ENCODE data around the gene SERPINE1. TPM values are rescaled to one million over a fixed set of nuclear protein-coding genes. Genes with fewer than 3 reads are reported as not detected.
A peak's percentile ranks its signal among the peaks of the same experiment; 100 is the strongest.
"Not testable (repeated sequence)": the region's sequence is repeated elsewhere in the genome, so short reads cannot be mapped to it uniquely, and the experiment has no call there.

The SERPINE1 gene
- total RNA-seq, 1 donor from 2014 or later: 27.5 TPM

DNA sequence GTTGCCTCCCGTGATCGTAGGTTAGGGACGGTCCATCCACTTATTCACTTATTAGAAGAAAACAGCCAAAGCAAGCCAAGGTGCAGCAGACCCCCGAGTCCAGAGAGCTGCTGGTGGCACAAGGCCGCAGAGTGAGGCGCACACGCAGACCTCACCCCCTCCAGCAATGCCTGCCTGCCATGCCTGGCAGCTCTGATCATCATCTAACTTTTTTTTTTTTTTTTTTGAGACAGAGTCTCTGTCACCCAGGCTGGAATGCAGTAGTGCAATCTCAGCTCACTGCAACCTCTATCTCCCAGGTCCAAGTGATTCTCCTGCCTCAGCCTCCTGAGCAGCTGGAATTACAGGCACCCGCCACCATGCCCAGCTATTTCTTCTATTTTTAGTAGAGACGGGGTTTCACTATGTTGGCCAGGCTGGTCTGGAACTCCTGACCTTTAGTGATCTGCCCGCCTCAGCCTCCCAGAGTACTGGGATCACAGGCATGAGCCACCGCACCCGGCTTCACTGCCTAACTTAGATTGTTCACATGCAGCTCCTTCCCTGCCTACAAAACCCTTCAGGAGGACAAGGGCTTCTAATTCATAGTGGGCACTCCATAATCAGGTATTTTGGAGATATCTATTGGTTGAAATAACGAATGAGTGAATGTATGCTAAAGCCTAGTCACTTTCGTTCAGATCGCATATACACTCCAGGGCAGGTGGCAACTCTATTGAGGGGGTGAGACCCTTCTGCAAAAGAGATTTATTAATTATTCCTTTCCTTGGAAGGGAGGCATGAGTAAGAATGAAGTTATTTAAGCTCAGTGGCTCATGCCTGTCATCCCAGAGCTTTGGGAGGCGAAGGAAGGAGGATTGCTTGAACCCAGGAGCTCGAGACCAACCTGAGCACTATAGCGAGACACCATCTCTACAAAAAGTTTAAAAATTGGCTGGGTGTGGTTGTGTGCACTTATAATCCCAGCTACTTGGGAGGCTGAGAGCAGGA is 25.8 kb upstream of the SERPINE1 start:
- ATAC-seq: no peak
- DNase-seq (ENCODE audit: low spot score): no peak

DNA sequence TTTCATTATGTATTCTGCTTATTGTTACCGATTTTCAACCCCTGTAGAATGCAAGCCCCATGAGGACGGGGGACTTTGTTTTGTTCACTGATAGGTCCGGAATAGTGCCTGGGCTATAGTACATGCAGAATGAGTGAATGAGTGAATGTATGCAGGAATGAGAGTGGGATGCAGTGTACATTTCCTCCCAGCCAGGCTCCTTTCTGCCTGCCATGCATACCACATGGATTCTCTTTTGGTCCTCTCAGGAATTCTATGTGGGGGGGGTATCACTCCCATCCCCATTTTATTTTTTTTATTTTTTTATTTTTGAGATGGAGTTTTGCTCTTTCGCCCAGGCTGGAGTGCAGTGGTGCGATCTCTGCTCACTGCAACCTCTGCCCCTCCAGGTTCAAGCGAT is 24.9 kb upstream of the SERPINE1 start:
- no peak for DNase-seq (ENCODE audit: low spot score)
- no peak for ATAC-seq

DNA sequence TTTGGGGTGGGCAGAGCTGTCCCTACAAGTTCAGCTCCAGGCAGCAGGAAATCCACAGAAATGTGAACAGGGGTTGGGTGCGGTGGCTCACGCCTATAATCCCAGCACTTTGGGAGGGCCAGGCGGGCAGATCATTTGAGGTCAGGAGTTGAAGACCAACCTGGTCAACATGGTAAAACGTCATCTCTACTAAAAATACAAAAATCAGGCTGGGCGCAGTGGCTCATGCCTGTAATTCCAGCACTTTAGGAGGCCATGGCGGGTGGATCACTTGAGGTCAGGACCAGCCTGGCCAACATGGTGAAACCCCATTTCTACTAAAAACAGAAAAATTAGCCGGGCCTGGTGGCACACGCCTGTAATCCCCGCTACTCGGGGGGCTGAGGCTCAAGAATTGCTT is 23.2 kb upstream of the SERPINE1 start:
- ATAC-seq: peak; percentile 38
- DNase-seq (ENCODE audit: low spot score): not testable (repeated sequence)

DNA sequence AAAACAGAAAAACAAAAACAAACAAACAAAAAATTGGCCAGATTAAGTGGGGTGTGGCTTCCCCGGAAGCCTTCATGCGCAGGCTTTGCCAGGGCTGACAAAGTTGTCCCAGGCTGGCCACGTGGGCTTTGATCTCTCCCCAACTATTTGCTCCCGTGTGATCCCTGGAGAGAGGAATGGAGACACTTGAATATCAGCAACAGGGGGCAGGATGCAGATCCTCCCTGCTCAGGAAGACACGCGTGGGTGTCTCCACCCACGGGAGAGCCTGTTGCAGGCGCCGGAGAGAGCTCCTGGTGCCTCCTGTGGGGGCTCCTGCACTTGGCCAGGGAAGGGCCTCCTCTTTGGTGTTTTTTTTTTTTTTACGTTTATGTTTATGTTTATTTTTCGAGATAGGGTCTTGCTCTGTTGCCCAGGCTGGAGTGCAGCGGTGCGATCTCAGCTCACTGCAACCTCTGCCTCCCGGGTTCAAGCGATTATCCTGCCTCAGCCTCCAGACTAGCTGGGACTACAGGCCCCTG is 22.7 kb upstream of the SERPINE1 start:
- DNase-seq (ENCODE audit: low spot score) (peak; percentile 82), ATAC-seq (peak; percentile 73)

DNA sequence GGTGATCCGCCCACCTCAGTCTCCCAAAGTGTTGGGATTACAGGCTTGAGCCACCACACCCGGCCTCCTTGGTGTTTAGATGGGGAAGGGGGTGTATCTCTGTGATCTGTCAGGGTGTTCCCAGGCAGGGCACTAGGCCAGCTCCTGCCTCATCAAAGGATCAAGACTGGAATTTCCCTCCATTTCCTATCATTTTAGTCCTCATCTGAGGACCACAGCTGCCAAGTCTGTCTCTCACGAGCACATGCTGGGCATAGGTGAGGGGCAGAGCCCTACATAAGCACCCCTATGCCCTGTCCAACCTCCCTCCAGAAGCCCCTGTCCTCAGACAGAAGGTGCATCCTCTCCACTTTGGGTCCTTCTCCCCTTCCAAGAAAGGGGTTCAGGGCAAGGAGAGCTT is 22.1 kb upstream of the SERPINE1 start:
- ATAC-seq (no peak), DNase-seq (ENCODE audit: low spot score) (no peak)

DNA sequence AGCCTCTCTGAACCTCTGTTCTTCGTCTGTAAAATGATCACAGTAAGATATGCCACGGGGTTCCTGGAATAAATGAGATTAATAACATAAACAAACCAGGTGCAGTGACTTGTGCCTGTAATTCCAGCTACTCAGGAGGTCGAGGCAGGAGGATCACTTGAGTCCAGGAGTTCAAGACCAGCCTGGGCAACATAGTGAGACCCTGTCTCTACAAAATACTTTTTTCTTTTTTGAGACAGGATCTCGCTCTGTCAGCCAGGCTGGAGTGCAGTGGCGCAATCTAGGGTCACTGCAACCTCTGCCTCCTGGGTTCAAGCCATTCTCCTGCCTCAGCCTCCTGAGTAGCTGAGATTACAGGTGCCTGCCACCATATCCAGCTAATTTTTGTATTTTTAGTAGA is 21.7 kb upstream of the SERPINE1 start:
- ATAC-seq; DNase-seq (ENCODE audit: low spot score): not testable (repeated sequence)

DNA sequence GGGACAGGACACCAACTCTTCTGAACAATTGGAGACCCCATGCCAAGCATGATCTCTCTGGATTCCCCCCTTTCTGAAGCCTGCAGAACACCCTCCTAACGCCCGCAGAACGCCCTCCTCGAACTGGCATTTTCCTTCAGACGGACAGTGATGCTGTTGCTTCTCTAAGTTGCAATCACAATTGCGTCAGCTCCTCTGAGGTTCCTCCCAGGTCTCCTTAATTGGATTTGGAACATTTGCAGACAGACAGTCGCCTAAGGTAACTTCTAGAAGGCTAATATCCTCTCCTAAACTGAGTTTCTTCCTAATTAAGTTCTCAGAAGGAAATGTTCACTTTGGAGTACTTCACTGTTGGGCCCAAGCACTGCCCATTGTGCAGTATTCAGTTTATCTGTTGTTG is 20.5 kb upstream of the SERPINE1 start:
- no peak for ATAC-seq
- no peak for DNase-seq (ENCODE audit: low spot score)

DNA sequence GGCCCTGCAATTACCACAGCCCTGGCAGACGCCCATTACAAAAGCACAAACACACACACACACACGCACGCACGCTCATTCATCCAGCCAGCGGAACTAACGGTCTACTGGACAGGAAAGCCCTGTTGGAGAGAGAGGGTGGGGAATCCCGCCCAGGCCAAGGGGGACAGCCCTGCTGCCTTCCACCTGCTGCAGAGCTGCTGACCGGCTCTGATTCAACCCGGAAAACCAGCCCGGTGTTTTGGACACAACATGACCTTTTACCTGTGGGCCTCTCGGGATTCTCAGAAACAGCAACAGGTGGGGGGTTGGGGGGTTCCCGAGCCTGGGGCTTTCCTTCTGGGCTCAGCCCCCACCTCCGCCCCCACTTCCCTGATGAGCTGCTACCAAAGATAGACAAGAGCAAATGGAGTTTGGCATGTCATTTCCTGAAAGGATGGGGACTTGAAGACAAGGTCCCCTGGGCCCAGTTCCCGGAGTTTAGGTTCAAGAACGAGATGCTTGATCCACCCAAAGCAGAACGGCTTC is 18.5 kb upstream of the SERPINE1 start:
- ATAC-seq: peak; percentile 33

DNA sequence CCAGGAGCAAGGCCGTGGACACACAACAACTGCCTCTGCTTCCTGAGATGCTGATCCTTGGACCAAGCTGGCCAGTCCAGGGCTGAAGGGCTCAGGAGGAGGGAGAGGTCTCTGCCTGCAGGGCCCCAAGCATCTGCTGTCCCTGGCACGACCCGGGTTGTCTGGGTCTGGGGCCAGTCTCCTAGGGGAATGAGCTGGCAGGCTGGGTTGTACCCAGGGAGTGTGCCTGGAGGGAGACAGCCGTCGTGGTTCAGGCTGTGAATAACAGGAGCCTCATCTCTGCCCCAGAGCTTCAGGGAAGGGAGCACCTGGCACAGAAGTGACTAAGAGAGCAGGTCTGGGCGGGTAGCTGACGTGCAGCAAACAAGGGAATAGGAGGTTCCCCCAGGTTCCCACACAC is 17.9 kb upstream of the SERPINE1 start:
- ATAC-seq (no peak), DNase-seq (ENCODE audit: low spot score) (no peak)

More for the DNA sequence above, 18.5 kb upstream of the SERPINE1 start:
- no peak for DNase-seq (ENCODE audit: low spot score)

DNA sequence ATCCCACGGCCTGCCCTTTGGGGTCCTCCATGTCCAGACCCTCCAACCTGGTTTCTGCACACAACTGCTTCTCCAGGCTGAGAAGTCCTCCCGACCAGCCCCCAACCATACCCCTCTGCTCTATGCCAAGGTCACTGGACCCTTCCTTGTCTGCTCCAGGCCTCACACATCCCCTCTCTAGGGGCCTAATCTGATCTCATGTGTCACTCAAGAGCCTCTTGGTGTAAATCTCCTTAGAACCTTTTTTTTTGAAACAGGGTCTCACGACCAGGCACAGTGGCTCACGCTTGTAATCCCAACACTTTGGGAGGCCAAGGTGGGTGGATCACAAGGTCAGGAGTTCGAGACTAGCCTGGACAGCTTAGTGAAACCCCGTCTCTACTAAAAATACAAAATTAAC is 17.5 kb upstream of the SERPINE1 start:
- ATAC-seq (no peak), DNase-seq (ENCODE audit: low spot score) (no peak)

DNA sequence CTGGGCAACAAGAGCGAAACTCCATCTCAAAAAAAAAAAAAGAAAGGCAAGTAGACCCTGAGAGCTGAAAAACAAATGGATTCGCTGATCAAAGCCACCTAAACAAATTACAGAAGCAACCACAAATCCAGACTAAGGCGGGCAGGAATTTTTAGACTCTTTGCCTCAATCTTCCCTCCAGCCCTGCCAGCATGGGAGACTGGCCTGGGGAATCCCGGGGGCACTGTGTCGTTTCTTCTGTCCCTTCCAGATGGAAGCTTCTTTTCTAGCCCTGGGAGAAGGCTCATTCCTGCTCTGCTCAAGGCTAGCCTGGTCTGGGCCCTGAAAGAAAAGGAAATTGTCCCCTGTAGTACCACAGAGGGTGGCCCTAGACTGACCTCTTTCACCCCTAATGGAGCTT is 15.6 kb upstream of the SERPINE1 start:
- ATAC-seq (no peak), DNase-seq (ENCODE audit: low spot score) (no peak)

DNA sequence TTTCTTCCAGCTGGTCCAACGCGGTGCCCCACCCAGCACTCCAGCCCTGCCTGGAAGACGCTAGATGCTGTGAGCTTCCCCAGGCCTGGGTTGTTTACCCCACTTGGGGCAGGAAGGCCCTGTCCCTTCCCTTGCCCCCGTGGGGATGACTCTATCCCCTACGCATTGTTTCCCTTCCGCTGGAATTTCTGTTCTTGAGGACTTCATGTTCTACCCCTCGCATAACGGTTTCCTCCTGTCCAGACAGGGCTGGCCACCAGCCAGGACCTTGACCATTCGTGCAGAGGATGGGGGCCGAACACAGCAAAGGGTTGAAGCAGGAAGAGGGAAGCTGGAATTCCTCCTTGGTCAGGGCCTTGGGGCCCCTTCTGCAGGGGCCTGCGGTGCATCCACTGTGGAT is 14.7 kb upstream of the SERPINE1 start:
- ATAC-seq (peak; percentile 53), DNase-seq (ENCODE audit: low spot score) (peak; percentile 56)

DNA sequence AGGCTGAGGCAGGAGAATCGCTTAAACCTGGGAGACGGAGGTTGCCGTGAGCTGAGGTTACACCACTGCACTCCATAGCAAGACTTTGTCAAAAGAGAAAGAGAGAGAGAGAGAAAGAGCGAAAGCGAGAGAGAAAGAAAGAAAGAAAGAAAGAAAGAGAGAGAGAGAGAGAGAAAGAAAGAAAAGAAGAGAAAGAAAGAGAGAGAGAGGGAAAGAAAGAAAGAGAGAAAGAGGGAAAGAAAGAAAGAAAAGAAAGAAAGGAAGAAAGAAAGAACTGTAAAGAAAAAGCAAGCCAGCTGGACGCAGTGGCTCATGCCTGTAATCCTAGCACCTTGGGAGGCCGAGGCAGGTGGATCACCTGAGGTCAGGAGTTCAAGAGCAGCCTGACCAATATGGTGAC is 13.8 kb upstream of the SERPINE1 start:
- not testable (repeated sequence) for ATAC-seq

DNA sequence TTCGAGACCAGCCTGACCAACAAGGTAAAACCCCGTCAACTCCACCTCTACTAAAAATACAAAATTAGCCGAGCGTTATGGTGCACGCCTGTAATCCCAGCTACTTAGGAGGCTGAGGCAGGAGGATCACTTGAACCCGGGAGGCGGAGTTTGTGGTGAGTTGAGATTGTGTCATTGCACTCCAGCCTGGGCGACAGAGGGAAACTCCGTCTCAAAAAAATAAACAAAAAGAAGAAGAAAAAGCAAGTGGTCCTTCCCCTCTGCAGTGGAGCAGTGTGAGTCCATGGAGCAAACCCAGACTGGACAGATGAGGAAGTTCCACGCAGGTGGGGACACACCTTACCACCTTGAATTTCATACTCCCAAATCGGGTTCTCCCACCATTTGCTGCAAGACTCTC is 13.1 kb upstream of the SERPINE1 start:
- DNase-seq (ENCODE audit: low spot score) (no peak), ATAC-seq (no peak)

More for the DNA sequence above, 13.8 kb upstream of the SERPINE1 start:
- DNase-seq (ENCODE audit: low spot score): not testable (repeated sequence)

DNA sequence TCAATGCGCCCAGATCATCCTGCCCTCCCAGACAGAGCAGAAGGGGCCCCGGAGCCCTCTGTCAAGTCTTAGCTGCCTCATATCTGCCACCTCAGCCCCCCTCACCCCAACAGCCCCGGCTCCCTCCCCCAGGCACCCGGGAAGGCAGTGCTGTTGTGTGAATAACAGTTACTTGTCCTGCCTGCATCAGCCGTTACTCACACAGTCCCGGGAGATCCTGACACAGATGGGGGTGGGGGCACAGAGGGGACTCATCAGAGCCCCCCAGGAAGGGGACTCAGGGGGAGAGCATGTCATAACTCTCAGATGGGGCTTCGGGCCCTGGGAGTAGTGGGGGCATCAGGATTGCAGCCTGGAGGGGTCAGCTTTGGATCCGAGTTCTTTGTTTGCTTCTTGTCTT is 12.4 kb upstream of the SERPINE1 start:
- DNase-seq (ENCODE audit: low spot score) (no peak), ATAC-seq (no peak)

DNA sequence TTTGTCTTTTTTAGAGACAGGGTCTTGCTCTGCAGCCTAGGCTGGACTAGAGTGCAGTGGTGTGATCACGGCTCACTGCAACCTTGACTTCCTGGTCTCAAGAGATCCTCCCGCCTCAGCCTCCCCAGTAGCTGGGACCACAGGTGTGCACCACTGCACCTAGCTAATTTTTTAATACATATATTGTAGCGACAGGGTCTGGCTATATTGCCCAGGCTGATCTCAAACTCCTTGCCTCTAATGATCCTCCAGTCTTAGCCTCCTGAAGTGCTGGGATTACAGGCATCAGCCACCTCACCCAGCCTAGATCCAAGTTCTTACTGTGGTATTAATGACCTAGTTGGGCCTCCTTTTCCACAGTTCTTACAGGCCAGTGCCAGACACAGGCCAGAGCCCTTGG is 11.7 kb upstream of the SERPINE1 start:
- ATAC-seq: no peak
- DNase-seq (ENCODE audit: low spot score): no peak

DNA sequence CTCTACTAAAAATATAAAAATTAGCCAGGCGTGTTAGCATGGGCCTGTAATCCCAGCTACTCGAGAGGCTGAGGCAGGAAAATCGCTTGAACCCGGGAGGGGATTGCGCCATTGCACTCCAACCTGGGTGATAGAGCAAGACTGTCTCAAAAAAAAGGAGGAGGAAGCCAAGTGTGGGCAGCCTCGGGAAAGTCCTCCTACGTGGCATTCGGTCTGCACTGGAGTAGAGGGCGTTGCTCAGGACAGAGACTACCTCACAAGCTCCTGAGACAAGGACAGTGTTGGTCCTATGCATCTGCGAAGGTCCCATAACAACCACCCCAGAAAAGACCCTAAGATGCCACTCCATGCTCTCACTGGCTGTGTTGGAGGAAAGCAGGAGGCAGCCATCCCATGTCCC is 10.0 kb upstream of the SERPINE1 start:
- ATAC-seq (no peak), DNase-seq (ENCODE audit: low spot score) (no peak)

DNA sequence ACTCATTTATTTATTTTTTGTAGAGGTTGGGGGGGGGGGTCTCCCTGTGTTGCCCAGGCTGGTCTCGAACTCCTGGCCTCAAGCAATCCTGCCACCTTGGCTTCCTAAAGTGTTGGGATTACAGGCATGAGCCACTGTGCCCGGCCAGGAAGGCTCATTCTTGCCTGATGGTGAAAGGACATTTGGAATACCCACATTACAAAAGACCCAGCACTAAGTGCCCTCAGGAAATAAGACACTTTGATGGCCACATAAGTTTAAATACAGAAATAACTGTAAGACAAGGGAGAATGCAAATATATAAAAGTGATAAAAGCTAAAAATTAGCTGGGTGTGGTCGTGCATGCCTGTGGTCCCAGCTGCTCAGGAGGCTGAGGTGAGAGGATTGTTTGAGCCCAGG is 8.0 kb upstream of the SERPINE1 start:
- no peak for DNase-seq (ENCODE audit: low spot score)
- ATAC-seq: no peak

DNA sequence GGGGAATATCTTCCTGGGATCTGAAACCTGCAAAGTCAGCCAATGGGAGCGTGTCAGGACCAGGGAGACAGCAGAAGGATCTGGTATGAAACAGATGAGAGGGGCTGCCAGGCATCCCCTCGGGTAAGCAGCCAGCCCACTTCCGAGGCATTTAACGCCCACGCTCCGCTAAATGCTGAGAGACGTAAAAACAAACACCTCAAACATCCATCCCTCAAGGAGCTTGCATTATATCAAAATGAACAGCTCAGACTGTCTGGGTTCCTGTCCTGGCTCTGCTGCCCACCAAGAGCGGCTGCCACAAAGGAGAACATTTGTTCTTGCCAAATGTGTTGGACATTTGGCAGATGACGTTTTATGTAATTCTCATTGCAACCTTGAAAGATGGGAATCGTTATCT is 7.0 kb upstream of the SERPINE1 start:
- DNase-seq (ENCODE audit: low spot score) (no peak), ATAC-seq (no peak)

DNA sequence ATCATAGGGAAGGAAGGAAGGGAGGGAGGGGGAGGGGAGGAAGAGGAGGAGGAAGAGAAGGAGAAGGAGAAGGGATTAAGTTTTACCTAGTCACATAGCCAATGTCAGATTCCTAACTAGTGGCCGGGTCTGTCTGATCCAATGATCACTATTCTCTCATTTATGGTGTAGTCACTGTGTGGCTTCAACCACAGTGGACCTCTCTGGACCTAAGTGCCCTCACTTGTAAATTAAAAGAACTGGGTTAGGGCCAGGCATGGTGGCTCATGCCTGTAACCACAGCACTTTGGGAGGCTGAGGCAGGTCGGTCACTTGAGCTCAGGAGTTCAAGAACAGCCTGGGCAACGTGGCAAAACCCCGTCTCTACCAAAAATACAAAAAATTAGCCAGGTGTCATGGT is 6.6 kb upstream of the SERPINE1 start:
- ATAC-seq (no peak), DNase-seq (ENCODE audit: low spot score) (no peak)

DNA sequence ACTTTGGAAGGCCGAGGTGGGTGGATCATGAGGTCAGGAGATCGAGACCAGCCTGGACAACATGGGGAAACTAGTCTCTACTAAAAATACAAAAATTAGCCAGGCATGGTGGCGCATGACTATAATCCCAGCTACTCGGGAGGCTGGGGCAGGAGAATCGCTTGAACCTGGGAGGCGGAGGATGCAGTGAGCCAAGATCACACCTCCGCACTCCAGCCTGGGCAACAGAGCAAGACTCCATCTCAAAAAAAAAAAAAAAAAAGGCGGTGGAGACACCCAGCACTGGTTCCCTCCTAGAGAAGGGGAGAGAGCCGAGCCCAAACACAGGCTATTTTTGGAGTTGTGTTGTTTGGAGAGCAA is 5.3 kb upstream of the SERPINE1 start:
- ATAC-seq: not testable (repeated sequence)

More for the DNA sequence above, 5.3 kb upstream of the SERPINE1 start:
- not testable (repeated sequence) for DNase-seq (ENCODE audit: low spot score)

Measured in left lobe of liver (tissue), 2 donors.